ENCODE data around the gene DLX3. TPM values are rescaled to one million over a fixed set of nuclear protein-coding genes. Genes with fewer than 3 reads are reported as not detected.

The DLX3 gene
- total and polyA plus RNA-seq, 2 experiments from 2014 or later: 0.63 to 2.1 TPM

DNA sequence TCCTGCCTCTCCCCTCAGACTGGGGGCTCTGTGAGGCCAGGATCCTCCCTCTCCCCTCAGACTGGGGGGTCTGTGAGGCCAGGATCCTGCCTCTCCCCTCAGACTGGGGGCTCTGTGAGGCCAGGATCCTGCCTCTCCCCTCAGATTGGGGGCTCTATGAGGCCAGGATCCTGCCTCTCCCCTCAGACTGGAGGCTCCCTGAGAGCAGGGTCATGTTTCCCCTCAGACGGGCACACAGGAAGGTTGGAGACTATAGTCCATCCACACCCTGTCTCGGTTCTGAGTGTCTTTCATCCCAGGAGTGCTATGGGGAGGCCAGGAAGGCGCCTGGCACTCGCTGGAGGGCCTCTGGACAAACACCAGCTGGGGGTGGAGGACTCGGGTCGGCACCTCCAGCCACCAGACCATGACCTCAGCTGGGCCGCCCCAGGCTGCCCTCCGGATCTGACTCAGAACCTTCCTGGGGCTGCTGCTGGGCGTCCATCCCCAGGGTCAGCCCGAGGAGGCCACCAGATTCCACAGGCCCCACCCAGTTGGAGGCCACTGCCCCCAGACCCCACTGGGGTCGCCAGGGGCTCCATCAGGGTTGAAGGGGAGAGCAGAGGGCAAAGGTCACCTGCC, 48.0 kb downstream of the DLX3 start:
- TF ChIP-seq, protein P1, sequence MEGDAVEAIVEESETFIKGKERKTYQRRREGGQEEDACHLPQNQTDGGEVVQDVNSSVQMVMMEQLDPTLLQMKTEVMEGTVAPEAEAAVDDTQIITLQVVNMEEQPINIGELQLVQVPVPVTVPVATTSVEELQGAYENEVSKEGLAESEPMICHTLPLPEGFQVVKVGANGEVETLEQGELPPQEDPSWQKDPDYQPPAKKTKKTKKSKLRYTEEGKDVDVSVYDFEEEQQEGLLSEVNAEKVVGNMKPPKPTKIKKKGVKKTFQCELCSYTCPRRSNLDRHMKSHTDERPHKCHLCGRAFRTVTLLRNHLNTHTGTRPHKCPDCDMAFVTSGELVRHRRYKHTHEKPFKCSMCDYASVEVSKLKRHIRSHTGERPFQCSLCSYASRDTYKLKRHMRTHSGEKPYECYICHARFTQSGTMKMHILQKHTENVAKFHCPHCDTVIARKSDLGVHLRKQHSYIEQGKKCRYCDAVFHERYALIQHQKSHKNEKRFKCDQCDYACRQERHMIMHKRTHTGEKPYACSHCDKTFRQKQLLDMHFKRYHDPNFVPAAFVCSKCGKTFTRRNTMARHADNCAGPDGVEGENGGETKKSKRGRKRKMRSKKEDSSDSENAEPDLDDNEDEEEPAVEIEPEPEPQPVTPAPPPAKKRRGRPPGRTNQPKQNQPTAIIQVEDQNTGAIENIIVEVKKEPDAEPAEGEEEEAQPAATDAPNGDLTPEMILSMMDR (IDR thresholded peaks at IDR 0.05; ENCODE audit: low read depth, low read length): no peak
- H3K27me3 ChIP-seq: no peaks in the 10 kb centered on the region
- H3K4me1 ChIP-seq (ENCODE audit: low read depth): peaks cover 7% of the 10 kb centered on the region
- no peaks in the 10 kb centered on the region for H3K9me3 ChIP-seq (ENCODE audit: low read depth)
- H3K27ac ChIP-seq: no peak overlapping the region
- no peak for DNase-seq (ENCODE audit: low read depth in 1 of 2, low spot score in 1 of 2)
- no peak overlapping the region for H3K4me3 ChIP-seq
- no peaks in the 10 kb centered on the region for H3K36me3 ChIP-seq

DNA sequence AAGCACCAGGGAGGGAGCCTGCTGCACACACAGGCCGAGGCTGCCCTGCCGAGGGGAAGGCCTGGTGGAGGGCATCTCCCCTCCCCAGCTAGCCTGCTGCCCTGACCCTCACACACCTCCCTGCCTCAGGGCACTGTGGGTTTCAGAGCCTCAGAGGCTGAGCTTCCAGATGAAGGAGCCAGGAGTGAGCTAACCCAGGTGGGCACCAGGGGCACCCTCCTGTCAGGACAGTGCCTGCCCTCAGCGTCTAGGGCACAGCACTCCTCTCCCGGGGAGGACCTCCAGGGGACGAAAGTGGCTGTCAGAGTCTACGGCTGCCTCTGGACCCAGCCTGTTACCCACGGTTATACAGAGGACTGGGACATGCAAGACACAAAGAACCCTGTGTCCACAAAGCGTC, 48.8 kb downstream of the DLX3 start:
- Histone ChIP-seq H3K36me3 (no peaks in the 10 kb centered on the region), H3K27ac (no peak overlapping the region), H3K4me3 (no peak overlapping the region), H3K4me1 (ENCODE audit: low read depth) (peaks cover 7% of the 10 kb centered on the region), H3K9me3 (ENCODE audit: low read depth) (no peaks in the 10 kb centered on the region), H3K27me3 (no peaks in the 10 kb centered on the region)
- no peak for DNase-seq (ENCODE audit: low read depth in 1 of 2, low spot score in 1 of 2)
- TF ChIP-seq, protein P1 (IDR thresholded peaks at IDR 0.05; ENCODE audit: low read depth, low read length): no peak

DNA sequence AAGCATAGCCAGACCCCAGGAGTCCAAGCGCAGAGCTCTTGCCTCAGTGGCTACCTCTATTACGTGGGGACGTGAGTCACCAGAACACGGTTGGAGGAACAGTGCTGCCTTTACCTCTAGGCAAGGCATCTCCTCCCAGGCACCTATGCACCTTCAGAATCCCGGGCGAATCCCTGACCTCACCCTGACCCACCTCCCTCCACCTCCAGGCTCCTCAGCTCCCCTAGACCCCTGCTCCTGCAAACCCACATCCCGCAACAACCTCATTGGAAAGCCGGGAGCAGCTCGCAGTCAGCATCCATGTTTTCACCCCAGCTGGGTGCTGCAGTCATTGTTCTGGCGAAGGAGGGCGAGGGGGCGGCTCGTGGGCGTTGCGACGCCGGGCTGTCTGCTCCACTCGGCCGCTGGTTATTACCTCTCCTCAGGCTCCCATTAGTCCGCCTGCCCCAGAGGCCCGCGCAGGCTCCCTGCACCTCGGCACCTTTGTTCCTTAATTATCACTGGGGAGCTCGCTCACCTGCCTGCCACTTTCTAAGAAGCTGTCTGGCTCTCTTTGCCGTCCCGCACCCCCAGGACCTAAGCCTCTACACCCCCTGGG, 50.7 kb downstream of the DLX3 start:
- Histone ChIP-seq H3K4me3 (no peak overlapping the region), H3K9me3 (ENCODE audit: low read depth) (no peaks in the 10 kb centered on the region), H3K27me3 (no peaks in the 10 kb centered on the region), H3K36me3 (no peaks in the 10 kb centered on the region), H3K27ac (no peak overlapping the region), H3K4me1 (ENCODE audit: low read depth) (peaks cover 7% of the 10 kb centered on the region)
- DNase-seq (ENCODE audit: low read depth in 1 of 2, low spot score in 1 of 2): no peak
- TF ChIP-seq, protein P1 (IDR thresholded peaks at IDR 0.05; ENCODE audit: low read depth, low read length): no peak

DNA sequence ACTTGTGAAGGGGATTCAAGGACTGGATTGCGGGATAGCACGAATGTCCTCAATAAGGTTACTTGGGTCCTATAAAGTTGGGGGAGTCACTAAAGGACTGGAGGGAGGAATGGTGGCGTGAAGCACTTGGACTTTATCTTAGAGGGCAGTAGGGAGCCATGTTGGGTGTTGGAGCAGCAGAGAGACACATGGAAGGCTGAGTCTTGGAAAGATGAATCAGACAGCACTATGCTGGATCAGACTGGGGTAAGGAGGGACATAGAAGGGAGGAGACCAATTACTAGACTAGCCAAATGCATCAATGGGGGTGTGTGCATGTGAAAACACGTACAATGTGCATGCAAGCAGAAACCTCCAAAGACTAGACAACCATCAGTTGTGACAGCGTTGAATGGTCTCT, 52.1 kb downstream of the DLX3 start:
- Histone ChIP-seq H3K4me1 (ENCODE audit: low read depth) (peaks cover 7% of the 10 kb centered on the region), H3K36me3 (no peaks in the 10 kb centered on the region), H3K4me3 (no peak overlapping the region), H3K9me3 (ENCODE audit: low read depth) (no peaks in the 10 kb centered on the region), H3K27me3 (no peaks in the 10 kb centered on the region), H3K27ac (peak overlapping the region; percentile 1)
- TF ChIP-seq, protein P1 (IDR thresholded peaks at IDR 0.05; ENCODE audit: low read depth, low read length): no peak
- no peak for DNase-seq (ENCODE audit: low read depth in 1 of 2, low spot score in 1 of 2)

DNA sequence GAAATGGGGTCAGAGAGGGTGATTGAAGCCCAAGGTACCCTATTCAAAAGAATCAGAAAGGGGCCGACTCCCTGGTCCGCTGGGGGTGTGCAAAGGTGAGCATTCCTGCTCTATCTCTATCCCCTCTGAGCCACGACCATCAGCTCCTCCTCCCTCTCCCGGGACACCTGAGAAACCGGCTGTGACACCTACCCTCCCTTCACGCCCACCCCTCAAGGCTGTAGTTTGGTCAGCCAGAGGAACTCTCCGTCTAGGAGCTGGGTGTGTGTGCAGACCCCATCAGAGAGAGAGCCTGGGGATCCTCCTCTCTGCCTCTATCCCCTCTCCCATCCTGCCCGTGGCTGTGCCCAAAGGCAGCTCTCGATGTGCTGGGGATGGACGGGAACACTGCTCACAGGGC, 53.6 kb downstream of the DLX3 start:
- H3K4me3 ChIP-seq: no peak overlapping the region
- no peaks in the 10 kb centered on the region for H3K36me3 ChIP-seq
- DNase-seq (ENCODE audit: low read depth in 1 of 2, low spot score in 1 of 2): no peak
- TF ChIP-seq, protein P1 (IDR thresholded peaks at IDR 0.05; ENCODE audit: low read depth, low read length): no peak
- H3K4me1 ChIP-seq (ENCODE audit: low read depth): peaks cover 7% of the 10 kb centered on the region
- no peaks in the 10 kb centered on the region for H3K27me3 ChIP-seq
- no peaks in the 10 kb centered on the region for H3K9me3 ChIP-seq (ENCODE audit: low read depth)
- H3K27ac ChIP-seq: no peak overlapping the region

Other genes starting within 250 kb of the DLX3 start
- gene FAM117A, start 231.1 kb downstream of the DLX3 start, total RNA-seq: 19.2 and 30.9 TPM in 2 replicates
- 21.8 and 25.5 TPM in 2 replicates for gene FAM117A, start 231.1 kb downstream of the DLX3 start, polyA plus RNA-seq
- gene KAT7, start 206.5 kb downstream of the DLX3 start, total RNA-seq: 31.3 and 33.1 TPM in 2 replicates
- 30.0 and 57.4 TPM in 2 replicates for gene KAT7, start 206.5 kb downstream of the DLX3 start, polyA plus RNA-seq
- gene TAC4, start 147.2 kb downstream of the DLX3 start, total RNA-seq: not detected in 2 replicates
- gene TAC4, start 147.2 kb downstream of the DLX3 start, polyA plus RNA-seq: 0.78 TPM in 1 of 2 replicates, not detected in the other
- gene DLX4, start 26.0 kb downstream of the DLX3 start, total RNA-seq: 0.53 and 0.60 TPM in 2 replicates
- 0.86 and 1.3 TPM in 2 replicates for gene DLX4, start 26.0 kb downstream of the DLX3 start, polyA plus RNA-seq
- gene ITGA3, start 60.9 kb upstream of the DLX3 start, total RNA-seq: 40.6 and 41.9 TPM in 2 replicates
- gene ITGA3, start 60.9 kb upstream of the DLX3 start, polyA plus RNA-seq: 20.5 and 32.7 TPM in 2 replicates
- gene PDK2, start 100.1 kb upstream of the DLX3 start, total RNA-seq: 79.5 and 88.5 TPM in 2 replicates
- 146 and 156 TPM in 2 replicates for gene PDK2, start 100.1 kb upstream of the DLX3 start, polyA plus RNA-seq
- gene SAMD14, start 134.9 kb upstream of the DLX3 start, total RNA-seq: 1.2 and 2.8 TPM in 2 replicates
- 2.0 and 2.5 TPM in 2 replicates for gene SAMD14, start 134.9 kb upstream of the DLX3 start, polyA plus RNA-seq
- gene PPP1R9B, start 155.5 kb upstream of the DLX3 start, total RNA-seq: 45.6 and 59.4 TPM in 2 replicates
- 6.0 and 6.2 TPM in 2 replicates for gene PPP1R9B, start 155.5 kb upstream of the DLX3 start, polyA plus RNA-seq
- 57.5 and 63.3 TPM in 2 replicates for gene SGCA, start 170.8 kb upstream of the DLX3 start, total RNA-seq
- gene SGCA, start 170.8 kb upstream of the DLX3 start, polyA plus RNA-seq: 69.9 and 90.6 TPM in 2 replicates
- gene COL1A1, start 206.4 kb upstream of the DLX3 start, total RNA-seq: 80.6 and 127 TPM in 2 replicates
- 212 and 261 TPM in 2 replicates for gene COL1A1, start 206.4 kb upstream of the DLX3 start, polyA plus RNA-seq